ENCODE measurements around the gene TP53INP2.

TP53INP2 gene

GRCh38 chr20:34743039-34743438, 38.9 kb downstream of the TP53INP2 start:
- peaks cover 33 to 96% of the 10 kb centered on the region in 2 donors for H3K36me3 ChIP-seq (replicated peaks in 1 of 2; ENCODE audit: control insufficient read depth in 2 of 2, insufficient read depth in 2 of 2, low read length in 2 of 2)
- no peak overlapping the region for H4K8ac ChIP-seq (ENCODE audit: low read depth, low read length)

GRCh38 chr20:34744340-34744739, 40.2 kb downstream of the TP53INP2 start:
- no peaks in the 10 kb centered on the region for H3K4me1 ChIP-seq (ENCODE audit: control insufficient read depth in 2 of 2, insufficient read depth in 1 of 2, low read depth in 1 of 2, low read length in 2 of 2)
- H2AFZ ChIP-seq (ENCODE audit: low read length): no peak overlapping the region
- H2BK12ac ChIP-seq (ENCODE audit: low read length): no peak overlapping the region
- no peak overlapping the region for H4K8ac ChIP-seq (ENCODE audit: low read depth, low read length)
- no peak for DNase-seq (ENCODE audit: low spot score)
- H2BK5ac ChIP-seq (ENCODE audit: low read length): no peak overlapping the region
- H3K4me3 ChIP-seq (ENCODE audit: low read length in 2 of 2): no peak overlapping the region
- H3K9me3 ChIP-seq (replicated peaks in 1 of 2; ENCODE audit: control insufficient read depth in 2 of 2, insufficient read depth in 1 of 2, low read depth in 1 of 2, low read length in 2 of 2): no peaks in the 10 kb centered on the region
- H2BK15ac ChIP-seq (ENCODE audit: low read length): no peak overlapping the region
- peaks cover 34 to 99% of the 10 kb centered on the region in 2 donors for H3K36me3 ChIP-seq (replicated peaks in 1 of 2; ENCODE audit: control insufficient read depth in 2 of 2, insufficient read depth in 2 of 2, low read length in 2 of 2)
- no peaks in the 10 kb centered on the region for H3K79me1 ChIP-seq (ENCODE audit: low read depth, low read length)
- H3K27me3 ChIP-seq (ENCODE audit: control insufficient read depth in 3 of 3, insufficient read depth in 3 of 3, low read depth in 1 of 3, low read length in 3 of 3): no peaks in the 10 kb centered on the region
- no peak overlapping the region for H3K4ac ChIP-seq (ENCODE audit: low read length)
- H3K14ac ChIP-seq (ENCODE audit: low read length): no peak overlapping the region
- no CpG with 5 or more reads among the region's 3 CpGs for WGBS, 2 donors (ENCODE audit: extremely low coverage in 2 of 2, insufficient read length in 2 of 2, insufficient replicate concordance in 1 of 2)
- no peak overlapping the region for H3K27ac ChIP-seq (replicated peaks; ENCODE audit: low read length)
- no peak overlapping the region for H2AK5ac ChIP-seq (ENCODE audit: low read depth, low read length)
- H2BK120ac ChIP-seq (ENCODE audit: low read depth, low read length): no peak overlapping the region
- no peak overlapping the region for H3K9ac ChIP-seq (ENCODE audit: low read depth, low read length, poor library complexity)
- no peak overlapping the region for H3K23ac ChIP-seq (ENCODE audit: low read depth, low read length, poor library complexity)
- no peak overlapping the region for H4K91ac ChIP-seq (ENCODE audit: low read depth, low read length, poor library complexity)
- no peak overlapping the region for H3K4me2 ChIP-seq (ENCODE audit: insufficient read depth, low read length, poor library complexity, severe bottlenecking)
- no peak overlapping the region for H3K18ac ChIP-seq (ENCODE audit: low read length)

More at GRCh38 chr20:34743039-34743438, 38.9 kb downstream of the TP53INP2 start:
- Histone ChIP-seq H3K9me3 (replicated peaks in 1 of 2; ENCODE audit: control insufficient read depth in 2 of 2, insufficient read depth in 1 of 2, low read depth in 1 of 2, low read length in 2 of 2) (no peaks in the 10 kb centered on the region), H3K27me3 (ENCODE audit: control insufficient read depth in 3 of 3, insufficient read depth in 3 of 3, low read depth in 1 of 3, low read length in 3 of 3) (no peaks in the 10 kb centered on the region), H2AFZ (ENCODE audit: low read length) (no peak overlapping the region), H3K4me3 (ENCODE audit: low read length in 2 of 2) (no peak overlapping the region), H2BK5ac (ENCODE audit: low read length) (no peak overlapping the region), H4K91ac (ENCODE audit: low read depth, low read length, poor library complexity) (no peak overlapping the region), H3K27ac (replicated peaks; ENCODE audit: low read length) (no peak overlapping the region), H3K79me1 (ENCODE audit: low read depth, low read length) (no peaks in the 10 kb centered on the region), H3K18ac (ENCODE audit: low read length) (no peak overlapping the region), H2BK12ac (ENCODE audit: low read length) (no peak overlapping the region), H2BK120ac (ENCODE audit: low read depth, low read length) (no peak overlapping the region), H3K23ac (ENCODE audit: low read depth, low read length, poor library complexity) (peak overlapping the region; percentile 68), H2AK5ac (ENCODE audit: low read depth, low read length) (no peak overlapping the region), H3K4me2 (ENCODE audit: insufficient read depth, low read length, poor library complexity, severe bottlenecking) (no peak overlapping the region), H2BK15ac (ENCODE audit: low read length) (no peak overlapping the region), H3K4ac (ENCODE audit: low read length) (no peak overlapping the region), H3K14ac (ENCODE audit: low read length) (no peak overlapping the region), H3K9ac (ENCODE audit: low read depth, low read length, poor library complexity) (no peak overlapping the region), H3K4me1 (ENCODE audit: control insufficient read depth in 2 of 2, insufficient read depth in 1 of 2, low read depth in 1 of 2, low read length in 2 of 2) (no peaks in the 10 kb centered on the region)
- WGBS, 2 donors (ENCODE audit: extremely low coverage in 2 of 2, insufficient read length in 2 of 2, insufficient replicate concordance in 1 of 2): no CpG with 5 or more reads among the region's 1 CpG
- DNase-seq (ENCODE audit: low spot score): no peak

- no peaks in the 10 kb centered on the region for H3K4me1 ChIP-seq (ENCODE audit: control insufficient read depth in 2 of 2, insufficient read depth in 1 of 2, low read depth in 1 of 2, low read length in 2 of 2)
- H3K79me1 ChIP-seq (ENCODE audit: low read depth, low read length): no peaks in the 10 kb centered on the region
- no peaks in the 10 kb centered on the region for H3K27me3 ChIP-seq (ENCODE audit: control insufficient read depth in 3 of 3, insufficient read depth in 3 of 3, low read depth in 1 of 3, low read length in 3 of 3)
- H3K4ac ChIP-seq (ENCODE audit: low read length): no peak overlapping the region
- H3K27ac ChIP-seq (replicated peaks; ENCODE audit: low read length): no peak overlapping the region
- no peaks in the 10 kb centered on the region for H3K9me3 ChIP-seq (replicated peaks in 1 of 2; ENCODE audit: control insufficient read depth in 2 of 2, insufficient read depth in 1 of 2, low read depth in 1 of 2, low read length in 2 of 2)
- no peak overlapping the region for H3K14ac ChIP-seq (ENCODE audit: low read length)
- H3K36me3 ChIP-seq (replicated peaks in 1 of 2; ENCODE audit: control insufficient read depth in 2 of 2, insufficient read depth in 2 of 2, low read length in 2 of 2): peaks cover 38 to 100% of the 10 kb centered on the region in 2 donors
- H3K4me2 ChIP-seq (ENCODE audit: insufficient read depth, low read length, poor library complexity, severe bottlenecking): no peak overlapping the region
- no peak overlapping the region for H2AFZ ChIP-seq (ENCODE audit: low read length)
- no peak overlapping the region for H3K4me3 ChIP-seq (ENCODE audit: low read length in 2 of 2)
- H2AK5ac ChIP-seq (ENCODE audit: low read depth, low read length): no peak overlapping the region
- no peak overlapping the region for H4K91ac ChIP-seq (ENCODE audit: low read depth, low read length, poor library complexity)
- H2BK15ac ChIP-seq (ENCODE audit: low read length): no peak overlapping the region
- no peak overlapping the region for H3K18ac ChIP-seq (ENCODE audit: low read length)
- H2BK120ac ChIP-seq (ENCODE audit: low read depth, low read length): no peak overlapping the region
- WGBS, 2 donors (ENCODE audit: extremely low coverage in 2 of 2, insufficient read length in 2 of 2, insufficient replicate concordance in 1 of 2): no CpG with 5 or more reads among the region's 1 CpG
- no peak overlapping the region for H3K23ac ChIP-seq (ENCODE audit: low read depth, low read length, poor library complexity)
- H4K8ac ChIP-seq (ENCODE audit: low read depth, low read length): no peak overlapping the region
- H3K9ac ChIP-seq (ENCODE audit: low read depth, low read length, poor library complexity): no peak overlapping the region
- DNase-seq (ENCODE audit: low spot score): no peak
- H2BK5ac ChIP-seq (ENCODE audit: low read length): no peak overlapping the region
- H2BK12ac ChIP-seq (ENCODE audit: low read length): no peak overlapping the region
These were observed 40.7 kb downstream of the TP53INP2 start for GRCh38 chr20:34744847-34745246.

- H2AK5ac ChIP-seq (ENCODE audit: low read depth, low read length): no peak overlapping the region
- no CpG with 5 or more reads among the region's 3 CpGs for WGBS, 2 donors (ENCODE audit: extremely low coverage in 2 of 2, insufficient read length in 2 of 2, insufficient replicate concordance in 1 of 2)
- H3K14ac ChIP-seq (ENCODE audit: low read length): no peak overlapping the region
- no peak overlapping the region for H2BK12ac ChIP-seq (ENCODE audit: low read length)
- no peak overlapping the region for H2BK5ac ChIP-seq (ENCODE audit: low read length)
- H2AFZ ChIP-seq (ENCODE audit: low read length): no peak overlapping the region
- H3K4me3 ChIP-seq (ENCODE audit: low read length in 2 of 2): no peak overlapping the region
- H4K91ac ChIP-seq (ENCODE audit: low read depth, low read length, poor library complexity): no peak overlapping the region
- H3K4me2 ChIP-seq (ENCODE audit: insufficient read depth, low read length, poor library complexity, severe bottlenecking): no peak overlapping the region
- peaks cover 34 to 96% of the 10 kb centered on the region in 2 donors for H3K36me3 ChIP-seq (replicated peaks in 1 of 2; ENCODE audit: control insufficient read depth in 2 of 2, insufficient read depth in 2 of 2, low read length in 2 of 2)
- H2BK120ac ChIP-seq (ENCODE audit: low read depth, low read length): no peak overlapping the region
- H3K9ac ChIP-seq (ENCODE audit: low read depth, low read length, poor library complexity): no peak overlapping the region
- no peak for DNase-seq (ENCODE audit: low spot score)
- H3K4me1 ChIP-seq (ENCODE audit: control insufficient read depth in 2 of 2, insufficient read depth in 1 of 2, low read depth in 1 of 2, low read length in 2 of 2): no peaks in the 10 kb centered on the region
- H3K9me3 ChIP-seq (replicated peaks in 1 of 2; ENCODE audit: control insufficient read depth in 2 of 2, insufficient read depth in 1 of 2, low read depth in 1 of 2, low read length in 2 of 2): no peaks in the 10 kb centered on the region
- no peaks in the 10 kb centered on the region for H3K79me1 ChIP-seq (ENCODE audit: low read depth, low read length)
- H3K23ac ChIP-seq (ENCODE audit: low read depth, low read length, poor library complexity): no peak overlapping the region
- H3K27ac ChIP-seq (replicated peaks; ENCODE audit: low read length): no peak overlapping the region
- no peaks in the 10 kb centered on the region for H3K27me3 ChIP-seq (ENCODE audit: control insufficient read depth in 3 of 3, insufficient read depth in 3 of 3, low read depth in 1 of 3, low read length in 3 of 3)
- H4K8ac ChIP-seq (ENCODE audit: low read depth, low read length): no peak overlapping the region
- no peak overlapping the region for H3K18ac ChIP-seq (ENCODE audit: low read length)
- no peak overlapping the region for H2BK15ac ChIP-seq (ENCODE audit: low read length)
- no peak overlapping the region for H3K4ac ChIP-seq (ENCODE audit: low read length)
These were observed 42.5 kb downstream of the TP53INP2 start for GRCh38 chr20:34746674-34747073.

Measured in neuronal stem cell (in vitro differentiated cells).